GM12891 (cell line): Measurements from ENCODE around the gene NKAIN4.

Experiments used
- PAX5 ChIP-seq: IDR thresholded peaks from 2 replicates; pipeline ENCODE4 v1.6.1; 2011; ENCODE audit warnings: low read length, moderate library complexity, mild to moderate bottlenecking; ENCODE audit not compliant: insufficient read depth, severe bottlenecking
- POLR2A ChIP-seq: IDR thresholded peaks from 2 replicates; pipeline ENCODE4 v1.6.1; 2011; ENCODE audit warnings: low read depth, low read length, control low read depth
- POLR2AphosphoS5 ChIP-seq: IDR thresholded peaks from 2 replicates; pipeline ENCODE4 v1.6.1; 2011; ENCODE audit warnings: low read depth, low read length, control low read depth
- POU2F2 ChIP-seq: IDR thresholded peaks from 2 replicates; pipeline ENCODE4 v1.6.1; 2011; ENCODE audit warnings: low read depth, mild to moderate bottlenecking, control low read depth, low read length, moderate library complexity
- SPI1 ChIP-seq: IDR thresholded peaks from 2 replicates; pipeline ENCODE4 v1.6.1; 2011; ENCODE audit warnings: low read depth, low read length, control low read depth
- TAF1 ChIP-seq: IDR thresholded peaks from 2 replicates; pipeline ENCODE4 v1.6.1; 2011; ENCODE audit warnings: low read depth, low read length, control low read depth

- 0 out of 2 replicates have a peak, but pooled peaks have one; percentile 14 for TF ChIP-seq POLR2A
- TF ChIP-seq POLR2AphosphoS5, result no peak; the same call in 1 of the 2 replicates
- TF ChIP-seq SPI1, result no peak
- TF ChIP-seq TAF1, result no peak
- no peak for TF ChIP-seq POU2F2
- TF ChIP-seq PAX5, result no peak
These were observed 35.9 kb upstream of the NKAIN4 start for GRCh38 chr20:63290136-63290676.
